ENCODE measurements around the gene SIK1. TPM values are rescaled to one million over a fixed set of nuclear protein-coding genes. Genes with fewer than 3 reads are reported as not detected.
A peak's percentile ranks its signal among the peaks of the same experiment; 100 is the strongest.
"Not testable (repeated sequence)": the region's sequence is repeated elsewhere in the genome, so short reads cannot be mapped to it uniquely, and the experiment has no call there.

The SIK1 gene
- total RNA-seq = 1 to 10 TPM; 8.1 to 8.5 TPM

GRCh38 chr21:43426404-43427241, at the start of gene SIK1:
Gene SIK1, minus strand, starts transcription at chr21:43427131. Its CDS starts 953 bp downstream, at chr21:43426178.
- not testable (repeated sequence) for H3K4me3 Mint-ChIP-seq; H3K4me1 Mint-ChIP-seq; H3K27me3 Mint-ChIP-seq; H3K9me3 Mint-ChIP-seq; H3K27ac Mint-ChIP-seq; H3K36me3 Mint-ChIP-seq (ENCODE audit: low read depth)
- ATAC-seq (replicated peaks) = peak; percentile 13

- H3K4me3 Mint-ChIP-seq; H3K36me3 Mint-ChIP-seq (ENCODE audit: low read depth); H3K27me3 Mint-ChIP-seq; H3K9me3 Mint-ChIP-seq; H3K4me1 Mint-ChIP-seq; H3K27ac Mint-ChIP-seq; ATAC-seq (replicated peaks): not testable (repeated sequence)
These were observed 44.8 kb upstream of the SIK1 start for GRCh38 chr21:43471597-43472242.

- H3K4me1 Mint-ChIP-seq; ATAC-seq (replicated peaks); H3K27ac Mint-ChIP-seq; H3K4me3 Mint-ChIP-seq; H3K9me3 Mint-ChIP-seq; H3K36me3 Mint-ChIP-seq (ENCODE audit: low read depth); H3K27me3 Mint-ChIP-seq: not testable (repeated sequence)
These were observed 43.0 kb upstream of the SIK1 start for GRCh38 chr21:43469719-43470458.

- no peak for ATAC-seq (replicated peaks)
- H3K4me3 Mint-ChIP-seq = no peak overlapping the region
- no peaks in the 10 kb centered on the region for H3K4me1 Mint-ChIP-seq
- H3K27ac Mint-ChIP-seq = no peak overlapping the region
- H3K9me3 Mint-ChIP-seq = no peaks in the 10 kb centered on the region
- no peaks in the 10 kb centered on the region for H3K27me3 Mint-ChIP-seq
- no peaks in the 10 kb centered on the region for H3K36me3 Mint-ChIP-seq (ENCODE audit: low read depth)
These were observed 40.9 kb upstream of the SIK1 start for GRCh38 chr21:43467785-43468184.

- not testable (repeated sequence) for H3K4me3 Mint-ChIP-seq; H3K4me1 Mint-ChIP-seq; ATAC-seq (replicated peaks)
These were observed 38.2 kb upstream of the SIK1 start for GRCh38 chr21:43465159-43465558.

GRCh38 chr21:43463498-43464261, 36.7 kb upstream of the SIK1 start:
- not testable (repeated sequence) for H3K27ac Mint-ChIP-seq; H3K4me1 Mint-ChIP-seq; H3K27me3 Mint-ChIP-seq; ATAC-seq (replicated peaks); H3K9me3 Mint-ChIP-seq; H3K4me3 Mint-ChIP-seq; H3K36me3 Mint-ChIP-seq (ENCODE audit: low read depth)

More at GRCh38 chr21:43465159-43465558, 38.2 kb upstream of the SIK1 start:
- H3K36me3 Mint-ChIP-seq (ENCODE audit: low read depth); H3K9me3 Mint-ChIP-seq; H3K27me3 Mint-ChIP-seq; H3K27ac Mint-ChIP-seq: not testable (repeated sequence)

GRCh38 chr21:43462932-43463331, 36.0 kb upstream of the SIK1 start:
- H3K4me3 Mint-ChIP-seq; ATAC-seq (replicated peaks): not testable (repeated sequence)

GRCh38 chr21:43460475-43460874, 33.5 kb upstream of the SIK1 start:
- H3K36me3 Mint-ChIP-seq (ENCODE audit: low read depth); H3K9me3 Mint-ChIP-seq; H3K4me1 Mint-ChIP-seq; H3K4me3 Mint-ChIP-seq; H3K27me3 Mint-ChIP-seq; H3K27ac Mint-ChIP-seq; ATAC-seq (replicated peaks): not testable (repeated sequence)

More at GRCh38 chr21:43462932-43463331, 36.0 kb upstream of the SIK1 start:
- not testable (repeated sequence) for H3K9me3 Mint-ChIP-seq; H3K27me3 Mint-ChIP-seq; H3K4me1 Mint-ChIP-seq; H3K36me3 Mint-ChIP-seq (ENCODE audit: low read depth); H3K27ac Mint-ChIP-seq

- not testable (repeated sequence) for H3K4me1 Mint-ChIP-seq, H3K27ac Mint-ChIP-seq
These were observed 32.1 kb upstream of the SIK1 start for GRCh38 chr21:43458995-43459394.

GRCh38 chr21:43456616-43457314, 29.8 kb upstream of the SIK1 start:
- H3K27ac Mint-ChIP-seq; ATAC-seq (replicated peaks); H3K4me1 Mint-ChIP-seq; H3K4me3 Mint-ChIP-seq; H3K36me3 Mint-ChIP-seq (ENCODE audit: low read depth); H3K9me3 Mint-ChIP-seq; H3K27me3 Mint-ChIP-seq: not testable (repeated sequence)

More at GRCh38 chr21:43458995-43459394, 32.1 kb upstream of the SIK1 start:
- not testable (repeated sequence) for H3K4me3 Mint-ChIP-seq; H3K27me3 Mint-ChIP-seq; H3K36me3 Mint-ChIP-seq (ENCODE audit: low read depth); ATAC-seq (replicated peaks); H3K9me3 Mint-ChIP-seq

GRCh38 chr21:43455717-43456116, 28.8 kb upstream of the SIK1 start:
- not testable (repeated sequence) for H3K27ac Mint-ChIP-seq; H3K4me3 Mint-ChIP-seq; ATAC-seq (replicated peaks)

GRCh38 chr21:43454176-43454575, 27.2 kb upstream of the SIK1 start:
- not testable (repeated sequence) for H3K27me3 Mint-ChIP-seq; H3K36me3 Mint-ChIP-seq (ENCODE audit: low read depth); H3K4me3 Mint-ChIP-seq; H3K9me3 Mint-ChIP-seq; H3K4me1 Mint-ChIP-seq; ATAC-seq (replicated peaks); H3K27ac Mint-ChIP-seq

More at GRCh38 chr21:43455717-43456116, 28.8 kb upstream of the SIK1 start:
- not testable (repeated sequence) for H3K9me3 Mint-ChIP-seq; H3K4me1 Mint-ChIP-seq; H3K27me3 Mint-ChIP-seq; H3K36me3 Mint-ChIP-seq (ENCODE audit: low read depth)

- not testable (repeated sequence) for H3K9me3 Mint-ChIP-seq; ATAC-seq (replicated peaks)
These were observed 24.9 kb upstream of the SIK1 start for GRCh38 chr21:43451850-43452249.

GRCh38 chr21:43450287-43450686, 23.4 kb upstream of the SIK1 start:
- not testable (repeated sequence) for H3K27ac Mint-ChIP-seq; H3K36me3 Mint-ChIP-seq (ENCODE audit: low read depth); H3K4me1 Mint-ChIP-seq; ATAC-seq (replicated peaks); H3K9me3 Mint-ChIP-seq; H3K4me3 Mint-ChIP-seq; H3K27me3 Mint-ChIP-seq

More at GRCh38 chr21:43451850-43452249, 24.9 kb upstream of the SIK1 start:
- H3K27ac Mint-ChIP-seq; H3K27me3 Mint-ChIP-seq; H3K36me3 Mint-ChIP-seq (ENCODE audit: low read depth); H3K4me3 Mint-ChIP-seq; H3K4me1 Mint-ChIP-seq: not testable (repeated sequence)
